GM18951 (cell line): ENCODE results near the gene SH3BGRL2.

ENCODE experiments used
- POLR2A ChIP-seq: IDR thresholded peaks from 4 replicates; pipeline ENCODE4 v1.6.1; 2011; ENCODE audit warnings: mild to moderate bottlenecking; ENCODE audit not compliant: insufficient read length, insufficient read depth; ENCODE audit errors: extremely low read depth
- in situ Hi-C: fragments of 300-500 bp; cut with MboI; formaldehyde crosslinking; loops from one replicate; pipeline ENCODE4 v1.12.0; 2022; ENCODE audit warnings: low sequenced_read_pairs, mixed read lengths, inconsistent platforms; ENCODE audit not compliant: unreplicated experiment

Gene SH3BGRL2

GRCh38 chr6:79707621-79708020 lies 76.5 kb downstream of the SH3BGRL2 start:
- in situ Hi-C loops = no loop called here
- TF ChIP-seq POLR2A = no peak

DNA sequence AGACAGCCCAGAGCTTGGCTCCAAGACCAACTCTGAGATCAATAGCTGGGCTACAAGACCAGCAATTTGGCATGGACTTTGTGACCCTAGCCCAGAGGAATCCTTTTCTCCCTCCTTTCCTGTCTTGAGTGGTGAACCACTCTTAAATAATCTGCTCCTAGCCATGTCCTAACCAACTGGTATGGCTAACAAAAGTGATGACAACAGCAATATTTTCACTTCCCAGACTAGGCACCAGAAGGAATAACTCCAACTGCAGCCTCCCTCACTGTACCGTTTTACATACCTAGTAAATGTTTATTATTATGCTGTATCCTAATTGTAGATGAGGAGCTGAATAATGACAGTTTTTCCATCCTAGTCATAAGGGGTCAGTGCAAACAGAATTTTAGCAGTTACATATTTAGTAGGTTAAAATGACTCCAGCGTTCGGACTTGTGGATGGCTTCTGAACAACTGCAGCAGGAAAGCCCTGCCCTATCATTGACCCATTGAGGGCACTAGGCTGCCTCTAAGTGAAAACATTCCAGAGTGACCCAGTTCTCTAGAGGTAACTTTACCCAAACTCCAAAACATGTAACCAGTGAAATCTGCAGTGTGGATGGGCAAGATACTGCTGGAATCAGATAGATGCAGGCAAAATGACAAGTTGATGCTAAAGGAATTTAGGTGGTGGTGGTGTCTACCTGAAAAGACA lies 77.1 kb downstream of the SH3BGRL2 start:
- in situ Hi-C loops = no loop called here
- no peak for TF ChIP-seq POLR2A

DNA sequence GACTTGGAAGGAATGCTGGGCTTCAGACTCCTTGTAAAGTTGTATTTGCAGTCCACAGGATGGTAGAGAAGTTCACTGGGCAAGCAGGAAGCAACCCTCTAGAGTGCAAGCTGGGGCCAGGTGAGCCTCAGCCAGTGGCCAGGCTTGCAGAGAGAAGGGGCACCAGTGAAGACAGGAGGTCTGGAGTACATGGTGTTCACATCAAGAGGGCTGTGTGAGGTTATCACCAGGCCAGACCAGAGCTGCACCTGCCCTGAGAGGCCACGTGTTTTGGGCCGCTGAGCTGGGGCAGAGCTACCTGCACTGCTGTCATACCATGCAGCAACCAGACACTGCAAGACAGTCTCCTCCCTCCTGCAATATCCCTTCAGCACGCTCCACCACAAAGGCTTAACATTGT lies 79.0 kb downstream of the SH3BGRL2 start:
- in situ Hi-C loops = no loop called here
- no peak for TF ChIP-seq POLR2A

DNA sequence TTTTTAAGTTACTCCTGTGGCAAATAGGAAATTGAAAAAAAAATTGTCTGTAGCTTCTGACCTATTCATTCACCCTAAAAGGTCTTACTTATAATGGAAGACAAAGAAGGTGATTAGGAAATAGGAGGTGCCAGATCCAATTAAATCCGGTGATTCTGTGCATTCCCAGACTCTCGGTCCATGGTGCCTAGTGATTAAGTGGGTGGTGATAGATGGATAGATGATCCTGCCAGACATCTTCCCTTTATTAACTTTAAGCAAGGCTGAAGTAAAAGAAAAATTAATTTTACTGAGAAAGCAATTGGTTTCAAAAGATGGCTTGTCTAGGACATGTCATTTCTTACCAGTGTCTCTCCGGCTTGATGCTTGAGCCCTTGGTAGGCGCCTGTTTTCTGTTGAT lies 80.0 kb downstream of the SH3BGRL2 start:
- in situ Hi-C loops = no loop called here
- TF ChIP-seq POLR2A = no peak

GRCh38 chr6:79712144-79712543 lies 81.0 kb downstream of the SH3BGRL2 start:
- in situ Hi-C loops = no loop called here
- no peak for TF ChIP-seq POLR2A

- in situ Hi-C loops = no loop called here
- TF ChIP-seq POLR2A = no peak
Measured at GRCh38 chr6:79712616-79713135, 81.5 kb downstream of the SH3BGRL2 start.

DNA sequence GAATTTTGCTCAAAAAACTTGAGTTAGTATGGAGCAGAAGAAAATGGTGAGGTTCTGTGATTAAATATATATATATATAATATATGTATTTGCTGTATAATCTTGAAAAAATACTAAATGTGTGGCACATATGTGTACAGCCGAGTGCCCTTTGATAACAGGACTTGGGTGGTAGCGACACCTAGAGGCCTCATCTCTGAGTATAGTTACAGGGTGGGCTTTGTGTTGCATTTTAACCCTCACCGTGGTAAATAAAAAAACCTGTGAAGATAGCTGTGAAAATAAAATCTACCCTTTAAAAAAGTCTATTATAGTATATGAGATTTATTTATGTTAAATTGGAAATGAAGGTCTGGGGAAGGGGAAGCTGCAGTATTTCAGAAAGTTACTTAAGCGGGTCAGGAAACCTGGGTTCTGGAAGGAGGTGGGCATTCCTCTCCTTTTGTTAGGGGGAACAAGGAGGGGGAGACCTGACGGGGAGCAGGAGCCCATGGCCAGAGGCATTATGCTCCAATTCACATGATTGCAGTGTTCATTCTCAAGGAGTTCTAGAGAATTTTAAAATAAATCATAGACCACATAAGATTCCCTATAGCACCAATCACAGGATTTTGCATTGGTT lies 82.7 kb downstream of the SH3BGRL2 start:
- in situ Hi-C loops = no loop called here
- no peak for TF ChIP-seq POLR2A

DNA sequence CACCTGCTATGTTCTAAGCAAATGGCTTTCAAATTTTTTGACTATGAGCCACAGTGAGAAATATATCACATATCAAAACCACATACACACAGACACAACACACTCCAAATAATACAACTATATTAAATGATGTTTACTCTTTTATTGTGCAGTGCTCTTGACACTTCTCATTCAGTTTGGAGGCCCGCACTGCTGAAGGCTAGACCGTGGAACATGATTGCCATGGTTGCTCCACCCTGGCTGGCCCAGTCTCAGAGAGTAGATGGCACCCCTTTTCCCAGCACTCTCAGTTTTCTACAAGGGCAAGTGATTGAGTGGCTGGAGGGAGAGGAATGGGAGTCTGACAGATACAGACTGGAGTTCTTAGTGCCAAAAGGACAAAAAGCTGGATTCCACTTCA lies 86.9 kb downstream of the SH3BGRL2 start:
- in situ Hi-C loops = no loop called here
- TF ChIP-seq POLR2A = no peak

DNA sequence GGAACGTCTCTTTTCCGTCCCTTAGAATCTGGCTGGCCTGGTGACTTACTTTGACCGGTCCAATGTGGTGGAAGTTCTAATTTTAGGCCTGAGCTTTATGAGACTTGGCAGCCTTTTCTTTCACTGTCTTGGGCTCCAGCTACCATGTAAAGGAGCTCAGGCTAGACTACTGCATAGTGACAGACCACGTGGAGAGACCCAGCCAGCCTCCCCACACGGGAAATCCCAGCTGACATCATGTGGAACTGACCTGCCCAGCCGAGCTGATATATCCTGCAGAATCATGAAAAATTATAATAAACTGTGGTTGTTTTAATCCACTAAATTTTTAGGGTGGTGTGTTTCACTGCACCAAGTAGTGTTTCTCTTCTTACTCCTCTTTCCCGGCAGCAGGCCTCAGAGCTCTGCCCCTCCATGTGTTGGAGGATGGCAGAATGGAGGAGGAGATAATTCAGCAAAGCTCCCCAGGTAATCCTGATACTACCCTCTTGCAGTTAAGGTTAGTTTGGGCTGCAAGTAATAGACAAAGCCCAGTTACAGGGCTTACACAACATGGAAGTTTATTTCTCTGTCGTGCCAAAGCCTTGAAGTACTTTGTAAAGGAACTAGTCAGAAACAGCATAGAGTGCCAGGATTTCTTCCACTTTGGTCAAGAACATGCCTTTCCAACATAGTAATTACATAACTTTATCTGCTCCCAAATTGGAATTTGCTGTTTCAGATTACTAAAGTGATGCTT lies 87.5 kb downstream of the SH3BGRL2 start:
- in situ Hi-C loops = no loop called here
- no peak for TF ChIP-seq POLR2A

GRCh38 chr6:79719248-79719960 lies 88.3 kb downstream of the SH3BGRL2 start:
- TF ChIP-seq POLR2A = no peak
- in situ Hi-C loops = no loop called here

- TF ChIP-seq POLR2A = no peak
- in situ Hi-C loops = no loop called here
Measured at GRCh38 chr6:79724816-79725215, 93.7 kb downstream of the SH3BGRL2 start.

- TF ChIP-seq POLR2A = no peak
Measured at GRCh38 chr6:79731471-79731870, 100.3 kb downstream of the SH3BGRL2 start.

GRCh38 chr6:79733388-79733787 lies 102.3 kb downstream of the SH3BGRL2 start:
- no peak for TF ChIP-seq POLR2A
- in situ Hi-C loops = no loop called here

More at GRCh38 chr6:79731471-79731870, 100.3 kb downstream of the SH3BGRL2 start:
- in situ Hi-C loops = no loop called here
